GM23248 (cell line): ENCODE measurements around the gene PCID2. TPM values are rescaled to one million over a fixed set of nuclear protein-coding genes. Genes with fewer than 3 reads are reported as not detected.

Experiments
- DNase-seq: peaks from one replicate; pipeline ENCODE4 v3.0.0-alpha.2; 2015
- H2AFZ ChIP-seq: fragments of 200-600 bp; sonication (generic); 2 replicates; pipeline ENCODE4 v1.6.1; 2016; ENCODE audit warnings: antibody characterized with exemption
- H3F3A ChIP-seq: fragments of 200-600 bp; sonication (generic); 2 replicates; pipeline ENCODE4 v1.6.1; 2016; ENCODE audit warnings: mild to moderate bottlenecking, antibody characterized with exemption, mixed run types; ENCODE audit not compliant: insufficient read depth
- H3K27ac ChIP-seq: fragments of 200-600 bp; sonication (generic); 2 replicates; pipeline ENCODE4 v1.5.1; 2016; ENCODE audit warnings: mild to moderate bottlenecking
- H3K27me3 ChIP-seq: fragments of 200-600 bp; sonication (generic); replicated peaks from 2 replicates; pipeline ENCODE4 v1.6.1; 2016; ENCODE audit warnings: mild to moderate bottlenecking; ENCODE audit not compliant: insufficient read depth
- H3K36me3 ChIP-seq: fragments of 200-600 bp; sonication (generic); 2 replicates; pipeline ENCODE4 v1.6.1; 2016; ENCODE audit warnings: low read depth, mild to moderate bottlenecking
- H3K4me1 ChIP-seq: fragments of 200-600 bp; sonication (generic); 2 replicates; pipeline ENCODE4 v1.6.1; 2016; ENCODE audit warnings: mild to moderate bottlenecking; ENCODE audit not compliant: insufficient read depth
- H3K4me2 ChIP-seq: fragments of 200-600 bp; sonication (generic); one replicate; pipeline ENCODE4 v1.6.1; 2016; ENCODE audit warnings: mild to moderate bottlenecking; ENCODE audit not compliant: unreplicated experiment
- H3K4me3 ChIP-seq: fragments of 200-600 bp; sonication (generic); 2 replicates; pipeline ENCODE4 v1.5.1; 2016; ENCODE audit warnings: mild to moderate bottlenecking
- H3K79me2 ChIP-seq: fragments of 200-600 bp; sonication (generic); 2 replicates; pipeline ENCODE4 v1.6.1; 2016; ENCODE audit warnings: mild to moderate bottlenecking; ENCODE audit not compliant: insufficient read depth
- H3K9ac ChIP-seq: fragments of 200-600 bp; sonication (generic); 2 replicates; pipeline ENCODE4 v1.6.1; 2016; ENCODE audit warnings: mild to moderate bottlenecking
- H3K9me2 ChIP-seq: fragments of 200-600 bp; sonication (generic); 2 replicates; pipeline ENCODE4 v1.6.1; 2016; ENCODE audit warnings: mixed run types, mild to moderate bottlenecking, moderate library complexity; ENCODE audit not compliant: insufficient read depth
- H3K9me3 ChIP-seq: fragments of 200-600 bp; sonication (generic); one replicate; pipeline ENCODE4 v1.6.1; 2017; ENCODE audit warnings: low read depth
- H4K20me1 ChIP-seq: fragments of 200-600 bp; sonication (generic); 2 replicates; pipeline ENCODE4 v1.6.0; 2016; ENCODE audit not compliant: insufficient read depth
- EZH2 ChIP-seq: fragments of 200-600 bp; sonication (generic); IDR thresholded peaks from 2 replicates; pipeline ENCODE4 v1.6.1; 2018; ENCODE audit warnings: antibody characterized with exemption, mild to moderate bottlenecking; ENCODE audit not compliant: insufficient read depth, poor library complexity, severe bottlenecking
- EZH2phosphoT487 ChIP-seq: fragments of 200-600 bp; sonication (generic); IDR thresholded peaks from 2 replicates; pipeline ENCODE4 v1.6.1; 2018; ENCODE audit warnings: antibody characterized with exemption, moderate library complexity, mild to moderate bottlenecking, low read depth; ENCODE audit not compliant: insufficient read depth
- WGBS, 2 experiments: methylation state at CpG; one replicate each; pipeline ENCODE4 v1.1.6; 2015 to 2017; ENCODE audit warnings: low lambda C conversion rate in 2 of 2, low coverage in 1 of 2; ENCODE audit errors: missing lambda C conversion rate in 2 of 2; 5-methylcytosine and 5-hydroxymethylcytosine counted together
- in situ Hi-C: fragments of 300-500 bp; cut with MboI; formaldehyde crosslinking; loops from 2 replicates; pipeline ENCODE4 v1.15.0; 2020
- polyA plus RNA-seq: library from polyadenylated mRNA; unstranded; fragments of >200 nt; fragmentation: Nextera tagmentation; extraction: Ambion mirVana; gene quantifications from 2 replicates; pipeline ENCODE4 v1.2.1, GENCODE V29; 2016
- total RNA-seq: library from RNA; depleted of rRNA; stranded (reverse); fragments of >200 nt; shearing (Covaris generic); gene quantifications from 2 replicates; pipeline ENCODE4 v1.2.3, GENCODE V29; 2014

PCID2 gene
- total and polyA plus RNA-seq, 2 experiments from 2014 or later = 58.3 to 60.7 TPM

DNA sequence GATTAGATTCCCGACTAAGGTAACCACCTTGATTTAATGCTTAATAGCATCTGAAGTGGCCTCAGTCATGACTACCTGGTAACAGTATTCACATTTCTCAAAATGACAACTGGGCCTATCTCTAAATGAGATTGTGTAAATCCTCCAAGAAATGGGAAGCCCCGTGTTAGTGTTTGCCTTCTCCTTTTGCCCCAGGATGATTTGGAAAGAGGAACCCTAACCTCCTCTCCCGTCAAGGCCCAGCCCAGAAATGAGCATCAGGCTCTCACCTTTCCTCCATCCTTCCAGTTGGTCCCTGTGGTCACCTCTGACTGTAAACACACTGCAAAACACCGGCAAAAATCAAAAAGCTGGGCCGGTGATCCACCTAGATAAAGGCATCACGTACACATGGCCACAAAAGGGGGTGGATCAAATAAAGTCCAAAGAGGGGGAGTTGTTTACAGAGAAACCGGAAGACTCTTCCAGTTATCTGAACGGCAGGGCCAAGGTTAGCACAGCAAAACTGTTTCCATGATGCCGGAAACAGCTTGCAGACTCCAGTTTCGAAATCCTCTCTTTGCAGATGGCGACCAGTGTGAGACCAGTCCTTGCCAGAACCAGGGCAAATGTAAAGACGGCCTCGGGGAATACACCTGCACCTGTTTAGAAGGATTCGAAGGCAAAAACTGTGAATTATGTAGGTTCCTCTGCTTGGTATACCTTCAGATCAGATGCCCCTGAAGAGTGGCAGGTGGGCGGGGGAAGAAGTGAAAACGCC lies 69.5 kb downstream of the PCID2 start:
- in situ Hi-C loops = no loop called here
- Histone ChIP-seq H3F3A (no peaks in the 10 kb centered on the region), H3K27me3 (peaks cover under 1% of the 10 kb centered on the region; the same call in 1 of the 2 replicates), H3K36me3 (no peaks in the 10 kb centered on the region), H3K4me1 (no peaks in the 10 kb centered on the region), H3K9me2 (no peaks in the 10 kb centered on the region), H3K9me3 (no peaks in the 10 kb centered on the region), H3K9ac (no peak overlapping the region), H3K27ac (no peak overlapping the region), H3K79me2 (no peaks in the 10 kb centered on the region), H4K20me1 (no peaks in the 10 kb centered on the region), H2AFZ (no peak overlapping the region), H3K4me3 (no peak overlapping the region), H3K4me2 (no peak overlapping the region)
- no peak for DNase-seq
- TF ChIP-seq EZH2phosphoT487 (no peak), EZH2 (no peak)
- 81 to 82% methylated on average over 16 of the region's 16 CpGs for WGBS, 2 experiments

- Histone ChIP-seq H3K27ac (no peak overlapping the region), H3K4me3 (no peak overlapping the region), H3K79me2 (no peaks in the 10 kb centered on the region), H2AFZ (no peak overlapping the region), H3K9me3 (no peaks in the 10 kb centered on the region), H3K27me3 (peaks cover 3% of the 10 kb centered on the region; the same call in 1 of the 2 replicates), H3K36me3 (no peaks in the 10 kb centered on the region), H3K4me1 (no peaks in the 10 kb centered on the region), H3K9me2 (no peaks in the 10 kb centered on the region), H3F3A (no peaks in the 10 kb centered on the region), H4K20me1 (no peaks in the 10 kb centered on the region), H3K9ac (no peak overlapping the region), H3K4me2 (no peak overlapping the region)
- WGBS, 2 experiments = 80 to 82% methylated on average over 11 of the region's 11 CpGs
- TF ChIP-seq EZH2phosphoT487 (no peak), EZH2 (no peak)
- in situ Hi-C loops = no loop called here
- no peak for DNase-seq
Measured at GRCh38 chr13:113137691-113138298, 70.7 kb downstream of the PCID2 start.

GRCh38 chr13:113135281-113135760 lies 73.1 kb downstream of the PCID2 start:
- Histone ChIP-seq H3K9ac (no peak overlapping the region), H2AFZ (no peak overlapping the region), H3K4me1 (no peaks in the 10 kb centered on the region), H3F3A (no peaks in the 10 kb centered on the region), H3K4me3 (no peak overlapping the region), H4K20me1 (no peaks in the 10 kb centered on the region), H3K36me3 (no peaks in the 10 kb centered on the region), H3K9me3 (no peaks in the 10 kb centered on the region), H3K79me2 (no peaks in the 10 kb centered on the region), H3K27ac (no peak overlapping the region), H3K4me2 (no peak overlapping the region), H3K9me2 (no peaks in the 10 kb centered on the region), H3K27me3 (peaks cover 3% of the 10 kb centered on the region; the same call in 1 of the 2 replicates)
- no peak for TF ChIP-seq EZH2phosphoT487
- no peak for DNase-seq
- in situ Hi-C loops = no loop called here
- 72 to 75% methylated on average over 2 of the region's 2 CpGs for WGBS, 2 experiments

DNA sequence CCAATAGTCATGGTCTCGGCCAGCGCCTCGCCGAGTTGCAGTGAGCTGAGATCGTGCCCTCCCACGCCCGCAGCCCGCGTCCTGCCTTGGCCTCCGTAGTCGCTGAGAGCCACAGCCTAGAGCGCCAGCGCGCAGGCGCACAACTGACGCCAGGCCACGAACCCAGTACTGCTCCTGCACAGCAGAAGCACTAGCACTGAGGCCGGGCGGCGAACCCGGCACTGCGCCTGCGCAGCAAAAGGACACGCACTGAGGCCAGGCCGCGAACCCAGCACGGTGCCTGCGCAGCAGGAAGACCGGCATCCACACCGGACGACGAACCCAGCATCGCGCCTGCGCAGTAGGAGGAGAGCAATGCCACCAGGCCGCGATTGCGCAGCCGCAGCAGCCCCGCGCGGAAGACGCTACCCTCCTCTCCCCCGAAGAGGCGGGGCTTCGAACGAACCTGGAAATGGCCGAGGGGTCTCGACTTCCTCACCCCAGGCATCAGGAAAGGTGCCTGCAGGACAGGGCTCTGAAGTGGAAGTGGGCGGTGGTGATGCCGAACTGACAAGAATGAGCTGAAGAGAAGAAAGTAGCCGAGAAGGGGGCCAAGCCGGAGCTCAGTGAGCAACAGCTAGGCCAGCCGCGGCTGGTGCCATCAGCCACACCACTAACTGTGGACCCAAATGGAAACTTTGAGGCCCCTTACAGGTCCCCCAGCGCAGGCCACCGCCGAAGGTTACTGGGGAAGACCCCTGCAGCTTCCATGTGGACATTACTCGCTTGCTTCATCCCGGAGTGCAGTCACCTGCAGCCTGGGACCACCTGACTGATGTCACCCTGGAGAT lies 78.3 kb downstream of the PCID2 start:
- H4K20me1 ChIP-seq = no peaks in the 10 kb centered on the region
- 73 to 76% methylated on average over 42 to 60 of the region's 60 CpGs for WGBS, 2 experiments

More for the DNA sequence above, 78.3 kb downstream of the PCID2 start:
- DNase-seq = no peak
- Histone ChIP-seq H3K79me2 (no peaks in the 10 kb centered on the region), H3K9me3 (no peaks in the 10 kb centered on the region), H3K9me2 (no peaks in the 10 kb centered on the region), H3K9ac (no peak overlapping the region), H3K36me3 (no peaks in the 10 kb centered on the region), H3K4me2 (no peak overlapping the region), H3K27me3 (peaks cover 3% of the 10 kb centered on the region; the same call in 1 of the 2 replicates), H3K4me1 (no peaks in the 10 kb centered on the region), H3F3A (no peaks in the 10 kb centered on the region), H3K27ac (no peak overlapping the region), H2AFZ (no peak overlapping the region), H3K4me3 (no peak overlapping the region)
- in situ Hi-C loops = no loop called here
- TF ChIP-seq EZH2 (no peak), EZH2phosphoT487 (no peak)
